H1 (cell line): Measurements from ENCODE around the gene ARHGEF25. TPM values are rescaled to one million over a fixed set of nuclear protein-coding genes. Genes with fewer than 3 reads are reported as not detected.

ENCODE experiments used
- CTCF ChIA-PET: fragments of 300-600 bp; sonication (Branson Sonifier 250); formaldehyde crosslinking; loops from one replicate; lab custom pipeline; 2021; ENCODE audit not compliant: partially characterized antibody; lab: Charles Lee
- POLR2A ChIA-PET: fragments of 300-600 bp; sonication (Branson Sonifier 250); formaldehyde crosslinking; loops from one replicate; lab custom pipeline; 2021; ENCODE audit warnings: inconsistent platforms; ENCODE audit not compliant: partially characterized antibody; lab: Charles Lee
- DNase-seq, 2 experiments: peaks; one replicate each; pipeline versions ENCODE4 v3.0.0 to v3.0.0-alpha.2; 2010 to 2022; ENCODE audit warnings: low spot score in 2 of 2, low read depth in 1 of 2, mixed read lengths in 1 of 2
- FAIRE-seq: peaks from 2 replicates; lab custom pipeline; 2011; peaks lifted over from hg19 to GRCh38; lab: Jason Lieb, UNC
- H2AFZ ChIP-seq: 2 replicates; pipeline ENCODE4 v1.8.1; 2012; ENCODE audit warnings: low read length, inconsistent platforms
- H2AK5ac ChIP-seq: 2 replicates; pipeline ENCODE4 v1.6.1; 2013; ENCODE audit warnings: low read depth, low read length
- H2BK120ac ChIP-seq: replicated peaks from 2 replicates; pipeline ENCODE3; 2013; ENCODE audit warnings: low read depth, low read length, inconsistent platforms
- H2BK12ac ChIP-seq: 2 replicates; pipeline ENCODE4 v1.6.1; 2013; ENCODE audit warnings: low read depth, low read length
- H2BK15ac ChIP-seq: 2 replicates; pipeline ENCODE4 v1.6.1; 2013; ENCODE audit warnings: low read length
- H2BK20ac ChIP-seq: 2 replicates; pipeline ENCODE4 v1.6.1; 2013; ENCODE audit warnings: low read length
- H2BK5ac ChIP-seq: 2 replicates; pipeline ENCODE4 v1.6.1; 2013; ENCODE audit warnings: low read depth, low read length
- H3K14ac ChIP-seq: 2 replicates; pipeline ENCODE4 v1.6.1; 2013; ENCODE audit warnings: inconsistent platforms; ENCODE audit not compliant: insufficient read length
- H3K18ac ChIP-seq: 2 replicates; pipeline ENCODE4 v1.6.1; 2013; ENCODE audit warnings: low read length; ENCODE audit errors: extremely low read depth
- H3K23ac ChIP-seq: 2 replicates; pipeline ENCODE4 v1.6.1; 2013; ENCODE audit warnings: inconsistent platforms; ENCODE audit not compliant: insufficient read length
- H3K23me2 ChIP-seq: 2 replicates; pipeline ENCODE4 v1.6.1; 2013; ENCODE audit warnings: low read depth, low read length
- H3K27ac ChIP-seq: 2 replicates; pipeline ENCODE4 v1.6.1; 2011; ENCODE audit warnings: low read depth, low read length, inconsistent platforms
- H3K27me3 ChIP-seq, 4 experiments: replicated peaks in 1 of 4; 1 replicate in 1 of 4; 2 replicates in 3 of 4; pipeline versions ENCODE4 v1.6.1 to v1.8.1; 2011 to 2013; ENCODE audit warnings: low read length in 3 of 4, mild to moderate bottlenecking in 3 of 4, inconsistent platforms in 2 of 4, mixed read lengths in 2 of 4, moderate library complexity in 1 of 4; ENCODE audit not compliant: control insufficient read depth in 3 of 4, insufficient read depth in 3 of 4; ENCODE audit errors: extremely low read depth in 1 of 4
- H3K36me3 ChIP-seq, 4 experiments: 2 replicates each; pipeline versions ENCODE4 v1.6.1 to v1.8.1; 2011 to 2013; ENCODE audit warnings: mild to moderate bottlenecking in 4 of 4, low read length in 3 of 4, moderate library complexity in 2 of 4, control low read depth in 1 of 4, inconsistent platforms in 1 of 4; ENCODE audit not compliant: insufficient read depth in 4 of 4, control insufficient read depth in 2 of 4
- H3K4ac ChIP-seq: replicated peaks from 2 replicates; pipeline ENCODE3; 2013; ENCODE audit warnings: low read length, low read depth, mixed read lengths, inconsistent platforms; ENCODE audit not compliant: insufficient read length
- H3K4me1 ChIP-seq, 4 experiments: replicated peaks in 1 of 4; 1 replicate in 1 of 4; 2 replicates in 3 of 4; pipeline versions ENCODE4 v1.6.1 to v1.8.1; 2011 to 2013; ENCODE audit warnings: low read length in 3 of 4, inconsistent platforms in 2 of 4, mixed read lengths in 1 of 4; ENCODE audit not compliant: insufficient read depth in 4 of 4, control insufficient read depth in 3 of 4
- H3K4me2 ChIP-seq, 2 experiments: 2 replicates each; pipeline versions ENCODE4 v1.6.1 to v1.8.1; 2011 to 2013; ENCODE audit warnings: low read depth in 2 of 2, low read length in 2 of 2, control low read depth in 1 of 2, inconsistent platforms in 1 of 2, mild to moderate bottlenecking in 1 of 2; ENCODE audit not compliant: insufficient read depth in 1 of 2
- H3K4me3 ChIP-seq, 4 experiments: fragments of 200-600, 300-600 bp in 1 of 4; sonication (generic), shearing (Covaris generic), sonication (Bioruptor Twin) in 1 of 4; 2 replicates each; pipeline versions ENCODE4 v1.5.1 to v1.8.1; 2011 to 2016; ENCODE audit warnings: low read length in 4 of 4, low read depth in 3 of 4, control low read depth in 2 of 4, inconsistent platforms in 2 of 4, mild to moderate bottlenecking in 2 of 4, mixed read lengths in 1 of 4, moderate library complexity in 1 of 4; ENCODE audit not compliant: insufficient read depth in 2 of 4; ENCODE audit errors: extremely low read depth in 1 of 4
- H3K56ac ChIP-seq: replicated peaks from 2 replicates; pipeline ENCODE3; 2013; ENCODE audit warnings: low read depth, mild to moderate bottlenecking, mixed read lengths, low read length, inconsistent platforms; ENCODE audit not compliant: insufficient read length
- H3K79me1 ChIP-seq: 2 replicates; pipeline ENCODE4 v1.6.1; 2013; ENCODE audit warnings: low read depth, low read length, control low read depth
- H3K79me2 ChIP-seq, 2 experiments: 2 replicates each; pipeline versions ENCODE4 v1.6.1 to v1.8.1; 2012 to 2013; ENCODE audit warnings: low read length in 2 of 2, mild to moderate bottlenecking in 2 of 2, inconsistent platforms in 1 of 2; ENCODE audit not compliant: insufficient read depth in 2 of 2, control insufficient read depth in 1 of 2
- H3K9ac ChIP-seq, 4 experiments: replicated peaks in 1 of 4; 1 replicate in 1 of 4; 2 replicates in 3 of 4; pipeline versions ENCODE4 v1.6.1 to v1.8.1; 2011 to 2013; ENCODE audit warnings: low read depth in 3 of 4, low read length in 3 of 4, control low read depth in 2 of 4, mild to moderate bottlenecking in 2 of 4, moderate library complexity in 2 of 4, inconsistent platforms in 1 of 4; ENCODE audit errors: extremely low read depth in 1 of 4
- H3K9me3 ChIP-seq, 2 experiments: 2 replicates each; pipeline versions ENCODE4 v1.6.1 to v1.8.1; 2012 to 2013; ENCODE audit warnings: mild to moderate bottlenecking in 2 of 2, moderate library complexity in 2 of 2, control low read depth in 1 of 2, inconsistent platforms in 1 of 2, low read depth in 1 of 2, low read length in 1 of 2, mixed read lengths in 1 of 2; ENCODE audit not compliant: insufficient read depth in 2 of 2
- H4K20me1 ChIP-seq, 2 experiments: replicated peaks in 1 of 2; 2 replicates each; pipeline versions ENCODE3 to v1.8.1; 2011 to 2013; ENCODE audit warnings: inconsistent platforms in 2 of 2, low read length in 2 of 2, mild to moderate bottlenecking in 1 of 2; ENCODE audit not compliant: insufficient read depth in 2 of 2, control insufficient read depth in 1 of 2
- H4K5ac ChIP-seq: 2 replicates; pipeline ENCODE4 v1.6.1; 2013; ENCODE audit warnings: low read length, low read depth, mixed read lengths, inconsistent platforms; ENCODE audit not compliant: insufficient read length
- H4K8ac ChIP-seq: 2 replicates; pipeline ENCODE4 v1.8.0; 2013; ENCODE audit warnings: mild to moderate bottlenecking, moderate library complexity, low read length, inconsistent platforms; ENCODE audit not compliant: insufficient read depth; ENCODE audit errors: extremely low read depth
- H4K91ac ChIP-seq: replicated peaks from 2 replicates; pipeline ENCODE3; 2013; ENCODE audit warnings: low read length, mixed read lengths, inconsistent platforms; ENCODE audit not compliant: insufficient read length
- ASH2L ChIP-seq: fragments of 200-600, 300-600 bp; sonication (generic); IDR thresholded peaks from one replicate; pipeline ENCODE4 v1.7.1; 2017; ENCODE audit warnings: low read length
- HDAC2 ChIP-seq, 2 experiments: fragments of 300-600 bp in 1 of 2; sonication (generic) in 1 of 2; IDR thresholded peaks; 2 replicates each; pipeline ENCODE4 v1.6.1; 2011 to 2012; ENCODE audit warnings: low read depth in 2 of 2, low read length in 2 of 2, mild to moderate bottlenecking in 2 of 2, moderate library complexity in 2 of 2, borderline replicate concordance in 1 of 2, inconsistent platforms in 1 of 2
- JUN ChIP-seq: IDR thresholded peaks from 2 replicates; pipeline ENCODE4 v1.6.1; 2011; ENCODE audit warnings: low read depth, mild to moderate bottlenecking, improper control_type of control experiment, low read length
- KDM5A ChIP-seq: fragments of 200-600 bp; IDR thresholded peaks from 2 replicates; pipeline ENCODE4 v1.7.1; 2012; ENCODE audit warnings: mild to moderate bottlenecking, low read length, inconsistent platforms, mixed read lengths
- MAFK ChIP-seq: IDR thresholded peaks from 2 replicates; pipeline ENCODE4 v1.6.1; 2012; ENCODE audit warnings: low read depth, mild to moderate bottlenecking, improper control_type of control experiment, low read length
- NRF1 ChIP-seq: IDR thresholded peaks from 2 replicates; pipeline ENCODE4 v1.6.1; 2011; ENCODE audit warnings: mild to moderate bottlenecking, low read depth, low read length, improper control_type of control experiment
- POLR2AphosphoS5 ChIP-seq: IDR thresholded peaks from 2 replicates; pipeline ENCODE4 v1.6.1; 2011; ENCODE audit warnings: low read depth, low read length
- POU5F1 ChIP-seq: IDR thresholded peaks from 2 replicates; pipeline ENCODE4 v1.6.1; 2011; ENCODE audit warnings: low read depth, mild to moderate bottlenecking, low read length, moderate library complexity
- SIX5 ChIP-seq: IDR thresholded peaks from 2 replicates; pipeline ENCODE4 v1.6.1; 2011; ENCODE audit warnings: mild to moderate bottlenecking, low read depth, low read length
- SP1 ChIP-seq: IDR thresholded peaks from 2 replicates; pipeline ENCODE4 v1.6.1; 2011; ENCODE audit warnings: low read depth, low read length
- WGBS, 2 experiments: shearing (Covaris generic) in 1 of 2; methylation state at CpG; one replicate each; pipeline versions ENCODE4 v1.1.6 to v1.1.7; 2013 to 2015; ENCODE audit warnings: low lambda C conversion rate in 2 of 2, mixed read lengths in 2 of 2, inconsistent platforms in 1 of 2, low coverage in 1 of 2, missing lambda C conversion rate in 1 of 2; ENCODE audit not compliant: insufficient replicate concordance in 2 of 2, insufficient coverage in 1 of 2, insufficient read length in 1 of 2; ENCODE audit errors: extremely low coverage in 1 of 2, missing lambda C conversion rate in 1 of 2; 5-methylcytosine and 5-hydroxymethylcytosine counted together
- polyA plus RNA-seq, 7 experiments: library from polyadenylated mRNA; depleted of rRNA in 3 of 7; stranded (reverse) in 5 of 7; unstranded in 2 of 7; fragments of >200 nt in 5 of 7; fragments of 200-250 nt in 2 of 7; gene quantifications; 1 replicate in 5 of 7; 2 replicates in 1 of 7; 4 replicates in 1 of 7; pipeline versions ENCODE4 v1.2.1 to v1.2.3, GENCODE V29; 2011 to 2013; ENCODE audit warnings: missing spikeins in 2 of 7, mixed read lengths in 2 of 7
- total RNA-seq: library from RNA; stranded (reverse); fragmentation: NEBNext Ultra II Directional; extraction: Animal tissue kit (Norgen Biotek cat#: 25700); gene quantifications from 2 replicates; pipeline ENCODE4 v1.2.1, GENCODE V29; 2021
- TF ChIP-seq, protein P1 (sequence below): IDR thresholded peaks from 2 replicates; pipeline ENCODE4 v1.6.1; 2012; ENCODE audit warnings: inconsistent platforms
- TF ChIP-seq, protein P2 (sequence below): IDR thresholded peaks from 2 replicates; pipeline ENCODE4 v1.6.1; 2012; ENCODE audit warnings: inconsistent platforms

The ARHGEF25 gene
- total and polyA plus RNA-seq, 2 of the 8 experiments (the other 6 are each of a cell fraction or from before 2014, with no cell fraction given): 5.9 to 8.8 TPM

- ChIA-PET CTCF (interaction anchor here (0.6 to 2.8 kb wide), 5 partner anchors 22 to 117 kb away, joined by 3 to 11 read pairs (median 5); partner anchors contain the start of gene OS9), POLR2A (interaction anchor here (1.2 kb wide), 1 partner anchor 104 kb away, joined by 3 read pairs; the partner anchor contains the start of gene TSPAN31)
- Histone ChIP-seq H3K36me3 (no peaks in the 10 kb centered on the region), H3K56ac (no peak overlapping the region), H2BK20ac (no peak overlapping the region), H2AK5ac (no peak overlapping the region), H3K4me1 (peaks cover 0 to 5% (median 0%) of the 10 kb centered on the region in 4 experiments; a peak in 1 of 7 replicates), H4K8ac (no peak overlapping the region), H3K79me2 (no peaks in the 10 kb centered on the region), H3K18ac (no peak overlapping the region), H4K20me1 (no peaks in the 10 kb centered on the region), H2BK120ac (no peak overlapping the region), H3K79me1 (no peaks in the 10 kb centered on the region), H2AFZ (no peak overlapping the region), H3K4me2 (no peak overlapping the region), H3K27ac (no peak overlapping the region), H3K9ac (no peak overlapping the region), H2BK12ac (no peak overlapping the region), H3K4me3 (no peak overlapping the region), H3K4ac (no peak overlapping the region), H3K23me2 (no peaks in the 10 kb centered on the region), H2BK5ac (no peak overlapping the region), H3K9me3 (peaks cover 6 to 13% of the 10 kb centered on the region in 2 experiments; a peak in 1 of 4 replicates), H4K5ac (no peak overlapping the region), H3K23ac (no peak overlapping the region), H3K14ac (no peak overlapping the region), H2BK15ac (no peak overlapping the region), H3K27me3 (no peaks in the 10 kb centered on the region), H4K91ac (no peak overlapping the region)
- FAIRE-seq (no peak), DNase-seq (no peak)
- WGBS, 2 experiments: 86% methylated on average over 7 of the region's 7 CpGs; no CpG with 5 or more reads in 1 of the 2 experiments
- TF ChIP-seq KDM5A (no peak), ASH2L (no peak), SP1 (no peak), POLR2AphosphoS5 (no peak), JUN (no peak), POU5F1 (no peak), NRF1 (no peak), HDAC2 (IDR thresholded peaks at IDR 0.05; ENCODE audit: borderline replicate concordance in 1 of 2, low read depth in 2 of 2, low read length in 2 of 2) (no peak), SIX5 (no peak), MAFK (no peak)
- TF ChIP-seq, protein P1, sequence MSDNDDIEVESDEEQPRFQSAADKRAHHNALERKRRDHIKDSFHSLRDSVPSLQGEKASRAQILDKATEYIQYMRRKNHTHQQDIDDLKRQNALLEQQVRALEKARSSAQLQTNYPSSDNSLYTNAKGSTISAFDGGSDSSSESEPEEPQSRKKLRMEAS: no peak
- TF ChIP-seq, protein P2, sequence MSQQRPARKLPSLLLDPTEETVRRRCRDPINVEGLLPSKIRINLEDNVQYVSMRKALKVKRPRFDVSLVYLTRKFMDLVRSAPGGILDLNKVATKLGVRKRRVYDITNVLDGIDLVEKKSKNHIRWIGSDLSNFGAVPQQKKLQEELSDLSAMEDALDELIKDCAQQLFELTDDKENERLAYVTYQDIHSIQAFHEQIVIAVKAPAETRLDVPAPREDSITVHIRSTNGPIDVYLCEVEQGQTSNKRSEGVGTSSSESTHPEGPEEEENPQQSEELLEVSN: no peak
Measured at GRCh38 chr12:57640175-57641042, 29.2 kb downstream of the ARHGEF25 start.
